GM19372 (cell line): Measurements from ENCODE around the gene DTD2.

Experiments
- ATAC-seq: cut with Tn5 transposase; IDR thresholded peaks from one replicate; pipeline ENCODE4 v1.9.1; 2021; ENCODE audit warnings: mild to moderate bottlenecking, low read depth, moderate library complexity; ENCODE audit not compliant: unreplicated experiment

The DTD2 gene

GRCh38 chr14:31410048-31410650 is 47.2 kb downstream of the DTD2 start:
- no peak for ATAC-seq

GRCh38 chr14:31408421-31408820 is 48.9 kb downstream of the DTD2 start:
- ATAC-seq = no peak

- no peak for ATAC-seq
Measured at GRCh38 chr14:31405599-31406232, 51.6 kb downstream of the DTD2 start.

GRCh38 chr14:31405106-31405505 is 52.2 kb downstream of the DTD2 start:
- ATAC-seq = no peak

DNA sequence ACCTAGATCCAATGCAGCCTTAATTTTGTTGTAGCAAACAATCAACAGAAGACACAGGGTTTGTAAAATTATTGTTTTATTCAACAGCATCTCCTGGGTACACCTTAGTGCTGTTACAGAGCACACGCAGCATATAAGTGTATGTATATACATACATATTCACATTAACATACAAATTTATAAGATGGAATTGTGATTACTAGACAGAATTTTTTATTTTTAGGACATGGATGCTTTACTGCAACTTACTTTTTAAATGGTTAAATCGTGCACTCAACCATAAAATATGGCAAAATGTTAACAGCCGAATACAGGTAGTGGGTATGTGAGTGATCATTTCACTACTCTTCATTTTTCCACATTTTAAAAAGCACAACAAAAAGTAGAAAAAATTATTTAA is 53.6 kb downstream of the DTD2 start:
- ATAC-seq = no peak

- ATAC-seq = no peak
Measured at GRCh38 chr14:31402764-31403439, 54.4 kb downstream of the DTD2 start.

DNA sequence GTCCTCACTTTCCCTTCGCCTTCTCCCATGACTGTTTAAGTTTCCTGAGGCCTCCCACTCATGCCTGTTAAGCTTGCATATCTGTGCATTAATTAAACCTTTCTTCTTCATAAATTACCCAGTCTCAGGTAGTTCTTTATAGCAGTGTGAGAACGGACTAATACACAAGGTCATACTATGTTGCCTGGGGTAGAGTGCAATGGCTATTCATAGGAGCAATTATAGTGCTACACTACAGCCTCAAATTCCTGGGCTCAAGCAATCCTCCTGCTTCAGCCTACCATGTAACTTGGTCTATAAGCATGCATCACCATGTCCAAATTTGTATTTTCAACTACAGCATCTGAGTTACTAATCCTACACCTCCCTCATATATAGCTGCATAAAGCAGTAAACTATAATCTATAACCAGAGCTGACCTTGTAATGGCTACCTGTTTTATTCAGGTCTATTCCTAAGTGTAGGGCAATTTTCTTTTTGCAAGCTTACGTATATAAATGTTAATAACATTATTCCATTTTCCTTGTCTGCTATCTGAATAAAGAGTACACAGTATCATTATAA is 55.9 kb downstream of the DTD2 start:
- ATAC-seq = no peak

GRCh38 chr14:31400031-31400638 is 57.2 kb downstream of the DTD2 start:
- ATAC-seq = no peak
